GM21786 (cell line): ENCODE measurements around the gene NGDN.

Source experiments
- ATAC-seq: cut with Tn5 transposase; IDR thresholded peaks from one replicate; pipeline ENCODE4 v1.9.1; 2021; ENCODE audit not compliant: unreplicated experiment

The NGDN gene

GRCh38 chr14:23468704-23469126 is 788 bp upstream of the NGDN start:
- ATAC-seq = peak; percentile 1

- ATAC-seq = no peak
Observed at GRCh38 chr14:23469906-23470403, 452 bp downstream of the NGDN start.

GRCh38 chr14:23470947-23471346 is 1.4 kb downstream of the NGDN start:
- no peak for ATAC-seq

GRCh38 chr14:23478109-23478759 is 8.7 kb downstream of the NGDN start:
- peak; percentile 48 for ATAC-seq

GRCh38 chr14:23481362-23481970 is 12.0 kb downstream of the NGDN start:
- ATAC-seq = no peak

GRCh38 chr14:23481979-23482822 is 12.7 kb downstream of the NGDN start:
- no peak for ATAC-seq

DNA sequence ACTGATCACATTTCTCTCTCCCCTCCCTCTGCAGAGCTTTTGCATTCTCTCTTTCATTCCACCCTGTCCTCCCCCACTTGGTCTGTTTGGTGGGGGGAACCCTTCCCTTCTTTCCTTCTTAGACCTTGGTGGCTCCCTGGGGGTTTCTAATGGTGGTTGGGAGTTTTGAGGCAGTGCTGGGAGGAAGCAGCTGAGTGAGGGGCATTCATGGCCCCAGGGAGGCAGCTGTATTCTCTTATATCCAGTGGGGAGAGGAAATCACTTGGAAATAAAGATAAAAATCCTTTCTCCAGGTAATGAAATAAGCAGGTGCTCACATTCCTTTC is 13.3 kb downstream of the NGDN start:
- no peak for ATAC-seq

GRCh38 chr14:23483236-23483854 is 13.8 kb downstream of the NGDN start:
- ATAC-seq = no peak

GRCh38 chr14:23485326-23485725 is 15.8 kb downstream of the NGDN start:
- no peak for ATAC-seq

DNA sequence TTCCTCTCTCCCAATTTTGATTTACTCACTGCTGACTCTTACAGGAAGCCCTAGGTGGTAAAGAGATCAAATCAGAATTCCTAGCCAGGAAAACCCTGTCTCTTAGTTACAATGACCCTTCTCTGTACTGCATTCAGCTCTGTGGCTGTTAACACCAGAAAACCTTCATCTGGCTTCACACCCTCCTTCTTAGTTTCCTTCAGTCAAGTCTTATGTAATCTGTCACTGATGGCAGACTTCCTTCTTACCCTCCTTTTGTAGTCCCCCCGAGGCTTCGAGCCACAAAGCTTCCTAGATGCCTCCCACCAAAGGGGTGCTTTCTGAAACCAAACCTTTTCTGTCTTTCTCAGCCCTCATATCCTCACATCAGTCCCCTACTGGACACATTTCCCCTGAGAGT is 16.5 kb downstream of the NGDN start:
- ATAC-seq = no peak

- ATAC-seq = no peak
Observed at GRCh38 chr14:23487216-23487615, 17.7 kb downstream of the NGDN start.

- ATAC-seq = no peak
Observed at GRCh38 chr14:23492618-23493272, 23.2 kb downstream of the NGDN start.

DNA sequence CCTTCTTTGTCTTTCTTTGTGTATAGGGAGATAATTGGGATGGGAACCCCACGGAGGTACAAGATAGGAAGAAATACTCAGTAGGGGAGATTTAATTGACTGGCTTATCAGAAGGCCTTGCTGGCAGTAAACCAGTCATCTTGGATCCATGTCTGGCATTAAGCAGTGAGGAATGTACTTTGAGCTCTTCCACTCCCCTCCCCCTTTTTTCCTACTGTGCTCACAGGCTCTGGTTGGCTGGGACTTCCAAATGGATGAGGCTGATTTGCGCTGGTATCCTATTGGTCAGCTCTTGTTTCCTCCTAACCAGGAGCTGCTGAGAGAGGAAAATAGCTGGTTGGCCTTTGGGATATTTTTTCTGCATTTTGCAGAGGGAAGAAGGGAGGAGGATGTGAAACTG is 24.7 kb downstream of the NGDN start:
- ATAC-seq = no peak

GRCh38 chr14:23512156-23512555 is 42.7 kb downstream of the NGDN start:
- no peak for ATAC-seq

- no peak for ATAC-seq
Observed at GRCh38 chr14:23513005-23513817, 43.7 kb downstream of the NGDN start.

GRCh38 chr14:23513818-23514643 is 44.5 kb downstream of the NGDN start:
- ATAC-seq = no peak

GRCh38 chr14:23514644-23514957 is 45.1 kb downstream of the NGDN start:
- ATAC-seq = no peak

DNA sequence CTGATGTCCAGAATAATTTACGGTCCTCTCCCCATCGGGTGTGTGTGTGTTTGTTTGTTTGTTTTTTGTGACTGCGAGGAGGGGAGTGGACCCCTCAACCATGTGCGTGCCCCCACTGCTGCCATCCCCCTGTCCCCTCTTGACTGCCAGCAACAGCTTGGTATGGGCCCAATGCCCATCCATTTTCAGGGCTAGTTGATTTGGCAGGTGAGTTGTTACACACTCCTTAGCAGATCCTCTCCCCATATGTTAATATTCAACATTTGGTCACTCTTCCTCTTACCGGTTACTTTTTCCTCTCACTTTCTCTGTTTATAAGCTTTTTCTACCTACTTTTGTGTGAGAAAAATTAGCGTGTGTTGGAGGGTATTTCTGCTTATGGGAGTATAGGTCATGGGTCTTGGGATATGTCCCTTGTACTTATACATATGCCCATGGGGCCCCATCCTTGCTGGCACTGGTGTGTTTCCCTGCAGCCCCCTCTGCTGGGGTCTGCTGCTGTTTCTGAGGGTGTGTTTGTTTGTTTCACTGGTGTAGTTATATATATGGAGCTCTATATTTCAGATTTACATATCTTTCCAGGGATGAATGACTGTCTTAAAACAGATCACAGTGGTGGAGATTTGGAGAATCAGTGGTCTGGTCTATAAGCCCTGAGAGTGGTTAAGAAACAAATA is 48.3 kb downstream of the NGDN start:
- no peak for ATAC-seq

DNA sequence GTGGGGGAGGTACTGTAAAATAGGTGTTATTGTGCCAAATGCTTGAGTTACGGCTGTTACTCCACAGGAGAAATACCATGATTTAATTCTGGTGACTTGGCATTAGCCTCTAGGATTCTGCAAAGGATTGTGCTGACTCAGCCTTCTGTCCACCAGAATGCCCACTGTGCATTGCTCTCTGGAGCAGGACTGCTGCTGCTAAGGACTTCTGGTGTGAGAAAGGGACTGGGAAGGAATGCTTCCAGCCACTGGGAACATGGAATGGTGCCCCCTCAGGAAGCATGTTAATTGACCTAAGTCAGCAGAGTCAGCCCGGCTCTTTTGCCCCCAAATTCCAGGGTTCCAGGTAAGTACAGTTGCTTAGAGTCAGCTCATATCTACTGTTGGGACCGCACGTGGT is 49.2 kb downstream of the NGDN start:
- no peak for ATAC-seq
